Tibial nerve (tissue), 4 donors: ENCODE results near the gene TENT4A. TPM values are rescaled to one million over a fixed set of nuclear protein-coding genes. Genes with fewer than 3 reads are reported as not detected.

Experiments
- DNase-seq, 2 donors: peaks; one replicate each; pipeline ENCODE4 v3.0.0-alpha.2; 2019; ENCODE audit warnings: low spot score in 2 of 2
- H3K27ac ChIP-seq, 4 donors: fragments of 200-600 bp; sonication (generic) in 3 of 4; one replicate each; pipeline ENCODE4 v1.5.1; 2017 to 2019; ENCODE audit warnings: mild to moderate bottlenecking in 1 of 4
- H3K27me3 ChIP-seq, 2 donors: fragments of 200-600 bp; sonication (generic) in 1 of 2; one replicate each; pipeline versions ENCODE4 v1.5.1 to v1.6.0; 2017 to 2019
- H3K36me3 ChIP-seq, 3 donors: fragments of 200-600 bp; sonication (generic); one replicate each; pipeline ENCODE4 v1.5.1; 2018 to 2019
- H3K4me1 ChIP-seq, 4 donors: fragments of 200-600 bp; sonication (generic) in 3 of 4; one replicate each; pipeline ENCODE4 v1.5.1; 2017 to 2019
- H3K4me3 ChIP-seq, 4 donors: fragments of 200-600 bp; sonication (generic) in 3 of 4; one replicate each; pipeline ENCODE4 v1.5.1; 2017 to 2019; ENCODE audit warnings: mild to moderate bottlenecking in 1 of 4, moderate library complexity in 1 of 4
- H3K9me3 ChIP-seq, 4 donors: fragments of 200-600 bp; sonication (generic) in 3 of 4; one replicate each; pipeline ENCODE4 v1.5.1; 2017 to 2019
- EP300 ChIP-seq, 2 donors: sonication (generic); formaldehyde crosslinking; IDR thresholded peaks; one replicate each; pipeline ENCODE4 v1.6.1; 2017; ENCODE audit warnings: antibody characterized with exemption in 2 of 2, mild to moderate bottlenecking in 1 of 2
- POLR2A ChIP-seq, 2 donors: fragments of 450-650 bp; IDR thresholded peaks; one replicate each; pipeline ENCODE4 v1.6.1; 2017; ENCODE audit warnings: antibody characterized with exemption in 2 of 2, mild to moderate bottlenecking in 2 of 2, moderate library complexity in 2 of 2
- WGBS, 2 donors: methylation state at CpG; one replicate each; pipeline ENCODE4 v1.1.5; 2018; 5-methylcytosine and 5-hydroxymethylcytosine counted together
- total RNA-seq, 4 donors: library from RNA; depleted of rRNA; stranded (reverse); fragments of >200 nt; gene quantifications; one replicate each; pipeline ENCODE4 v1.1.0, GENCODE V29; 2016
- TF ChIP-seq, protein P1 (sequence below), 5 experiments: fragments of 200-600 bp in 3 of 5; fragments of 450-650 bp in 2 of 5; sonication (generic) in 3 of 5; IDR thresholded peaks; one replicate each; pipeline ENCODE4 v1.5.1; 2016 to 2019; ENCODE audit warnings: antibody characterized with exemption in 5 of 5, mild to moderate bottlenecking in 3 of 5, moderate library complexity in 2 of 5

TENT4A gene
- total RNA-seq, 4 donors from 2014 or later = 22.7 to 34.1 (median 29.2) TPM

DNA sequence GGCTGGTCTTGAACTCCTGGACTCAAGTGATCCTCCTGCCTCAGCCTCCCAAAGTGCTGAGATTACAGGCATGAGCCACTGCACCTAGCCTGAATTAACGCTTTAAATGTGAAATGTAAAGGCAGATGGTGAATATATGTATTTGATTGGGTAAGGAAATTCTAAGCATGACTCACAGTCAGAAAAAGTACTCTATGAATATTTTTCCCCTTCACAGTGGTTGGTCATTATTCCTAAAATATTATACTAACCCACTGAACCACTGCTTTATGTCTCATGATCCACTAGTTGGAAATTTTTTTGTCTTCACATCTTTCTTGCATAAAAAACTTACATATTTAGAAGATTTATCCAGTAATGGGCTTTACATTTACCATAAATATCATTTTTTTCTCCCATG, 14.5 kb upstream of the TENT4A start:
- DNase-seq = no peak
- TF ChIP-seq POLR2A (IDR thresholded peaks at IDR 0.05) (no peak), EP300 (IDR thresholded peaks at IDR 0.05) (no peak)
- TF ChIP-seq, protein P1, sequence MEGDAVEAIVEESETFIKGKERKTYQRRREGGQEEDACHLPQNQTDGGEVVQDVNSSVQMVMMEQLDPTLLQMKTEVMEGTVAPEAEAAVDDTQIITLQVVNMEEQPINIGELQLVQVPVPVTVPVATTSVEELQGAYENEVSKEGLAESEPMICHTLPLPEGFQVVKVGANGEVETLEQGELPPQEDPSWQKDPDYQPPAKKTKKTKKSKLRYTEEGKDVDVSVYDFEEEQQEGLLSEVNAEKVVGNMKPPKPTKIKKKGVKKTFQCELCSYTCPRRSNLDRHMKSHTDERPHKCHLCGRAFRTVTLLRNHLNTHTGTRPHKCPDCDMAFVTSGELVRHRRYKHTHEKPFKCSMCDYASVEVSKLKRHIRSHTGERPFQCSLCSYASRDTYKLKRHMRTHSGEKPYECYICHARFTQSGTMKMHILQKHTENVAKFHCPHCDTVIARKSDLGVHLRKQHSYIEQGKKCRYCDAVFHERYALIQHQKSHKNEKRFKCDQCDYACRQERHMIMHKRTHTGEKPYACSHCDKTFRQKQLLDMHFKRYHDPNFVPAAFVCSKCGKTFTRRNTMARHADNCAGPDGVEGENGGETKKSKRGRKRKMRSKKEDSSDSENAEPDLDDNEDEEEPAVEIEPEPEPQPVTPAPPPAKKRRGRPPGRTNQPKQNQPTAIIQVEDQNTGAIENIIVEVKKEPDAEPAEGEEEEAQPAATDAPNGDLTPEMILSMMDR (IDR thresholded peaks at IDR 0.05) = no peak
- no peaks in the 10 kb centered on the region for H3K9me3 ChIP-seq
- H3K4me1 ChIP-seq = peaks cover 0 to 2% (median 0%) of the 10 kb centered on the region in 4 donors
- no peaks in the 10 kb centered on the region for H3K36me3 ChIP-seq
- H3K27ac ChIP-seq = no peak overlapping the region
- no peak overlapping the region for H3K4me3 ChIP-seq
- WGBS, 2 donors = 81 to 88% methylated on average over 1 of the region's 1 CpG
- peaks cover 0 to 4% of the 10 kb centered on the region in 2 donors for H3K27me3 ChIP-seq

DNA sequence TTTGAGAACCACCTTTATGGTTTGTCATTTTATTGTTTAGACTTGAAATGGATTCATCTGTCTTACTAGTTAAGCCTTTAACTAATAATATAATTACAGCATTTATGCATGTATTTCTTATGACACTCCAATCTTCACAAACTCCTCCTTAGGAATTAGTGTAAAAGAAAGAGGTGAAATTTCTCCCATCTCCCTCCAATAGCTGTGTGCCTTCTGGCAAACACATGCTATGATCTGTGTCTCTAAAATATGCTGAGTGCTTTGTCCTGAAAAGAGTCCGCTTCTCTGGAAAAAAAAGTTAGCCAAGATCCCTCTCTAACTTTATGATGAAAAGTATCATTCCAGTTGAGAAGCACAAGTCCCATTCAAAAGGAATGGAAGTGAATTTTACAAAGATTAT, 13.9 kb upstream of the TENT4A start:
- DNase-seq = no peak

DNA sequence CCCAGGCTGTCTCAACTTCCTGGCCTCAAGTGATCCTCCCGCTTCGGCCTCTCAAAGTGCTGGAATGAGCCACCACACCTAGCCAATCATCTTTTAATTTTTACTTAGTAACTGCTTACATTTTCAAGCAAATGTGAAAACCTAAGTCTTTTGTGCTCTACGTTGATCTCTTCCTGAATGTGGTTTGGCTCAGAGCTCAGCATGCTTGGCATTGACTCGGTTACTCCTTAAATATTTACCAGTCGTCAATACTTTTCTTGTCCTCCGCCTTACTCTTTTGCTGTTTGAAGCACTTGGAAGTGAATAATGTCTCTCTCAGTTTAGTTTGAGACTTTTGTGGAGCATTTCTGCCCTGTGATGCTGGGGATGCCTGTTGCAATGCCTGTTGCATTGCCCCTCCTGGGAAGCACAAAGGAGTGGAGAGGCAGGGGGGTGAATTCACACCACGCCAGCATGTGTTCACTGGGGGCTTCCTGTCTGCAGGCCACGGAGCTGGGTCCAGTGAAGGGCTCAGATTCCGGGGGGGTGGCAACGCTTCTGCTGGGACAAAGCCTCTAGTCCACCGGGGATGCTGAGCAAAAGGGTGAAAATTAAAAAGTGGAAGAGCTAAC, 13.1 kb upstream of the TENT4A start:
- Histone ChIP-seq H3K27ac (no peak overlapping the region), H3K36me3 (no peaks in the 10 kb centered on the region), H3K9me3 (no peaks in the 10 kb centered on the region), H3K4me1 (peaks cover 0 to 12% (median 3%) of the 10 kb centered on the region in 4 donors), H3K4me3 (no peak overlapping the region), H3K27me3 (peaks cover 0 to 4% of the 10 kb centered on the region in 2 donors)
- DNase-seq = no peak
- no peak for TF ChIP-seq POLR2A (IDR thresholded peaks at IDR 0.05)
- no peak for TF ChIP-seq EP300 (IDR thresholded peaks at IDR 0.05)
- TF ChIP-seq, protein P1 (IDR thresholded peaks at IDR 0.05) = no peak
- WGBS, 2 donors = 47 to 52% methylated on average over 11 of the region's 11 CpGs

More for the DNA sequence above, 13.9 kb upstream of the TENT4A start:
- Histone ChIP-seq H3K9me3 (no peaks in the 10 kb centered on the region), H3K36me3 (no peaks in the 10 kb centered on the region), H3K4me3 (no peak overlapping the region), H3K4me1 (peaks cover 0 to 9% (median 0%) of the 10 kb centered on the region in 4 donors), H3K27ac (no peak overlapping the region), H3K27me3 (peaks cover 0 to 4% of the 10 kb centered on the region in 2 donors)
- TF ChIP-seq, protein P1 (IDR thresholded peaks at IDR 0.05) = no peak
- TF ChIP-seq POLR2A (IDR thresholded peaks at IDR 0.05) (no peak), EP300 (IDR thresholded peaks at IDR 0.05) (no peak)
- WGBS, 2 donors = 72 to 83% methylated on average over 1 of the region's 1 CpG

DNA sequence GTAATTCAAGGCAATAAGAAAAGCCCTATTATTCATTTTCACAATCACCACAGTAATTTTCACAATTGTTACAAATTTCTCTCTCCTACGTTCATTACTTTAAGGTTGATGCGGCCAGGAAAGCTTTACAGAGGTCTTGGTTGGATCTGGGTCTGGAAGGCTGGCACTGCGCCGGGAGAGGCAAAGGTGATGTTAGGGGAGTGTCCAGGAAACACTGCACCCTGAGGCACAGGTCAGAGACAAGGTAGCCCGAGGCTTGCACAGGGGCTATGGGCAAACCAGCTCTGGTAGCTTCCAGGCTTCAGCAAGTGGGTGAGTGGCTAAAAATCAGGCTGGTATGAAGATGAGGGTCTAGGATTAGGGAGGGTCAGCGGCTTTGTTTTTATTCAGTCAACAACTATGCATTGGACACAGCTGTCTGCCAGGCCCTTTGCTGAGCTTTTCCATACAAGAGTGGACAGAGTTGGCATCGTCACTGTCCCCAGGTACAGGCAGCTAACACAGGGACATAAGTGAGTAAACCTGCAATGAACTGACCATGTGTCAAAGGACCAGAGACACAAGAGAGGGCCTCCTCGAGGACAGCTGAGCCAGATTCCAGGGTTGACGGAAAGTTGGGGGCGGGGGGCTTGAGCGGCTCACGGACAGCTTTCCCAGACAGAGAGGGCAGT, 12.4 kb upstream of the TENT4A start:
- Histone ChIP-seq H3K9me3 (no peaks in the 10 kb centered on the region), H3K27me3 (peaks cover 0 to 4% of the 10 kb centered on the region in 2 donors), H3K36me3 (no peaks in the 10 kb centered on the region), H3K4me3 (no peak overlapping the region), H3K27ac (no peak overlapping the region), H3K4me1 (peaks cover 0 to 12% (median 3%) of the 10 kb centered on the region in 4 donors)
- DNase-seq = no peak
- TF ChIP-seq, protein P1 (IDR thresholded peaks at IDR 0.05) = no peak
- TF ChIP-seq EP300 (IDR thresholded peaks at IDR 0.05) (no peak), POLR2A (IDR thresholded peaks at IDR 0.05) (no peak)
- WGBS, 2 donors = 72 to 74% methylated on average over 12 of the region's 12 CpGs

DNA sequence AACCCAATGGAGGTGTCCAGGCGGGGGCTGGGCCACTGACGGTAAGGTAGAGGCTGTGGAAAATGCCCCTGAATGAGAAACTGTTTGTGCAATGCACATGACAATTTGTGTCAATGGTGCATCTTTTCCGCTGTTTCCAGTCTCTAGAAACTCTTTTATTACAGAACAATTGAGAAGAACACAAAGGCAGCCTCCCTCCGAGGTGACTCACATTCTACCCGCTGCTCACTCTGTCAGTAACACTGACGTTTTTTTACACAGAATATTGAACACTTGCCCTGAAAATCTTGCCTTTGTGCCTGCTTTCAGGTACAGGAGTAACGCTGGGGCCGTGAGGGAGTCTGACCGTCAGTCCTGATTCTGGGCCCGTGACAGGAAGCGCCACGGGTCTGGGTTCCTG, 11.7 kb upstream of the TENT4A start:
- Histone ChIP-seq H3K27ac (no peak overlapping the region), H3K27me3 (peaks cover 0 to 4% of the 10 kb centered on the region in 2 donors), H3K9me3 (no peaks in the 10 kb centered on the region), H3K4me1 (peaks cover 0 to 12% (median 3%) of the 10 kb centered on the region in 4 donors), H3K36me3 (no peaks in the 10 kb centered on the region), H3K4me3 (no peak overlapping the region)
- TF ChIP-seq EP300 (IDR thresholded peaks at IDR 0.05) = no peak
- TF ChIP-seq, protein P1 (IDR thresholded peaks at IDR 0.05) = no peak
- WGBS, 2 donors = 72 to 80% methylated on average over 12 of the region's 12 CpGs
- no peak for DNase-seq
